Fibroblast of lung (primary cell): Measurements from ENCODE around the gene LGALS3BP.

Experiments used
- CTCF ChIP-seq, 2 donors: IDR thresholded peaks in 1 of 2; conservative IDR thresholded peaks in 1 of 2; 1 replicate in 1 of 2; 2 replicates in 1 of 2; pipeline ENCODE4 v1.5.1; 2011 to 2012; ENCODE audit warnings: low read length in 2 of 2, control low read depth in 1 of 2, inconsistent platforms in 1 of 2, low read depth in 1 of 2, mild to moderate bottlenecking in 1 of 2
- EZH2 ChIP-seq: IDR thresholded peaks from 2 replicates; pipeline ENCODE4 v1.5.1; 2012; ENCODE audit warnings: low read length, control low read depth, mild to moderate bottlenecking; ENCODE audit errors: missing control alignments

GRCh38 chr17:78935419-78936323 lies 44.1 kb downstream of the LGALS3BP start:
- TF ChIP-seq EZH2 = no peak
- no peak for TF ChIP-seq CTCF (conservative IDR thresholded peaks at IDR 0.05 in 1 of 2, IDR thresholded peaks at IDR 0.05 in 1 of 2; ENCODE audit: low read depth in 1 of 2, low read length in 2 of 2)
